NB4 (cell line): Measurements from ENCODE around the gene NUP98.

Experiments used
- MAX ChIP-seq: IDR thresholded peaks from 2 replicates; pipeline ENCODE4 v1.6.1; 2011; ENCODE audit warnings: low read depth, low read length
- MYC ChIP-seq: IDR thresholded peaks from 2 replicates; pipeline ENCODE4 v1.6.1; 2011; ENCODE audit warnings: low read depth, low read length
- POLR2A ChIP-seq: IDR thresholded peaks from 2 replicates; pipeline ENCODE4 v1.6.1; 2011; ENCODE audit warnings: mild to moderate bottlenecking; ENCODE audit not compliant: insufficient read length; ENCODE audit errors: extremely low read depth
- TF ChIP-seq, protein P1 (sequence below): IDR thresholded peaks from one replicate; pipeline ENCODE4 v1.5.1; 2012; ENCODE audit warnings: low read depth, low read length

GRCh38 chr11:3796346-3796745 is 1.0 kb downstream of the NUP98 start:
- TF ChIP-seq MYC (no peak), POLR2A (no peak), MAX (no peak)
- TF ChIP-seq, protein P1, sequence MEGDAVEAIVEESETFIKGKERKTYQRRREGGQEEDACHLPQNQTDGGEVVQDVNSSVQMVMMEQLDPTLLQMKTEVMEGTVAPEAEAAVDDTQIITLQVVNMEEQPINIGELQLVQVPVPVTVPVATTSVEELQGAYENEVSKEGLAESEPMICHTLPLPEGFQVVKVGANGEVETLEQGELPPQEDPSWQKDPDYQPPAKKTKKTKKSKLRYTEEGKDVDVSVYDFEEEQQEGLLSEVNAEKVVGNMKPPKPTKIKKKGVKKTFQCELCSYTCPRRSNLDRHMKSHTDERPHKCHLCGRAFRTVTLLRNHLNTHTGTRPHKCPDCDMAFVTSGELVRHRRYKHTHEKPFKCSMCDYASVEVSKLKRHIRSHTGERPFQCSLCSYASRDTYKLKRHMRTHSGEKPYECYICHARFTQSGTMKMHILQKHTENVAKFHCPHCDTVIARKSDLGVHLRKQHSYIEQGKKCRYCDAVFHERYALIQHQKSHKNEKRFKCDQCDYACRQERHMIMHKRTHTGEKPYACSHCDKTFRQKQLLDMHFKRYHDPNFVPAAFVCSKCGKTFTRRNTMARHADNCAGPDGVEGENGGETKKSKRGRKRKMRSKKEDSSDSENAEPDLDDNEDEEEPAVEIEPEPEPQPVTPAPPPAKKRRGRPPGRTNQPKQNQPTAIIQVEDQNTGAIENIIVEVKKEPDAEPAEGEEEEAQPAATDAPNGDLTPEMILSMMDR, result no peak
